Skin epidermis (tissue), 12 donors: ENCODE measurements around the gene MYO3A.

ENCODE experiments used
- H3K27ac ChIP-seq, 21 experiments: fragments of 200-600 bp; sonication (generic) in 11 of 21; one replicate each; pipeline ENCODE4 v1.5.0; 2020; ENCODE audit warnings: mild to moderate bottlenecking in 3 of 21, inconsistent platforms in 2 of 21, moderate library complexity in 2 of 21
- H3K4me3 ChIP-seq, 7 experiments: fragments of 200-600 bp; sonication (generic) in 2 of 7; one replicate each; pipeline ENCODE4 v1.5.0; 2020; ENCODE audit warnings: inconsistent platforms in 2 of 7, mild to moderate bottlenecking in 2 of 7, moderate library complexity in 1 of 7

The MYO3A gene

DNA sequence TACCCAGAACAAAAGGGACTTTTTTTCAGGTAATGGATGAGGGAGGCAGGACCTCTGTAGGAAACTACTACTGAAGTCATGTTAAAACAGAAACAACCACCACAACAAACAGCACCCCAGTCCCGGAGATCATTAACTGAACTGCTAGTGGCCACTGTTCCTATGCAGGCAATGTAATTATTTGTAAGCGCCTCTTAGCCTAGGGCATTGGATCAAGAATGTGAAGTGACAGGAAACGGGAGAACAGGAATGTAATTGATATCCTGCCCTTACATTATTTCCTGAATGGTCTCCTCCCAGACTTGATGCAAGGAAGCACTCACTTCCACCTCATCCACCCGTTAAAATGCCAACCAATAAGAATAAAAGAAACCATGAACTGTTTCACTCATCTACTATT, 265.8 kb downstream of the MYO3A start:
- H3K27ac ChIP-seq, result no peak overlapping the region
- no peak overlapping the region for H3K4me3 ChIP-seq

DNA sequence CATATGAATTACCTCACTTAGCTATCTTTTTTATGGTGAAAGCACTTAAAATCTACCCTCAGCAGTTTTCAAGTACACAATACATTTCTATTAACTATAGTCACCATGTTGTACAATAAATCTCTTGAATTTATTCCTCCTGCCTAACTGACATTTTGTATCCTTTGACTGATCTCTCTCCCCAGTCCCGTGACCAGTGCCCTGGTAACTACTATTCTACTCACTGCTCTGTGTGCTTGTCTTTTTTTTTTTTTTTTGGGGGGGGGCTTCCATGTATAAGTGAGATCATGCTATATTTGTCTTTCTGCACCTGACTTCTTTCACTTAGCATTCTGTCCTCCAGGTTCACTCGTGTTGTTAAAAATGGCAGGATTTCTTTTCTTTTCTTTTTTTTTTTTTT, 271.2 kb downstream of the MYO3A start:
- H3K27ac ChIP-seq, result no peak overlapping the region
- no peak overlapping the region for H3K4me3 ChIP-seq

- Histone ChIP-seq H3K27ac (no peak overlapping the region), H3K4me3 (no peak overlapping the region)
These were observed 277.9 kb downstream of the MYO3A start for GRCh38 chr10:26211781-26212444.

GRCh38 chr10:26212511-26212910, 278.5 kb downstream of the MYO3A start:
- H3K27ac ChIP-seq, result no peak overlapping the region
- H3K4me3 ChIP-seq, result no peak overlapping the region

GRCh38 chr10:26213157-26213800, 279.2 kb downstream of the MYO3A start:
- no peak overlapping the region for H3K27ac ChIP-seq
- no peak overlapping the region for H3K4me3 ChIP-seq

GRCh38 chr10:26214004-26214403, 280.0 kb downstream of the MYO3A start:
- no peak overlapping the region for H3K4me3 ChIP-seq
- H3K27ac ChIP-seq, result no peak overlapping the region

DNA sequence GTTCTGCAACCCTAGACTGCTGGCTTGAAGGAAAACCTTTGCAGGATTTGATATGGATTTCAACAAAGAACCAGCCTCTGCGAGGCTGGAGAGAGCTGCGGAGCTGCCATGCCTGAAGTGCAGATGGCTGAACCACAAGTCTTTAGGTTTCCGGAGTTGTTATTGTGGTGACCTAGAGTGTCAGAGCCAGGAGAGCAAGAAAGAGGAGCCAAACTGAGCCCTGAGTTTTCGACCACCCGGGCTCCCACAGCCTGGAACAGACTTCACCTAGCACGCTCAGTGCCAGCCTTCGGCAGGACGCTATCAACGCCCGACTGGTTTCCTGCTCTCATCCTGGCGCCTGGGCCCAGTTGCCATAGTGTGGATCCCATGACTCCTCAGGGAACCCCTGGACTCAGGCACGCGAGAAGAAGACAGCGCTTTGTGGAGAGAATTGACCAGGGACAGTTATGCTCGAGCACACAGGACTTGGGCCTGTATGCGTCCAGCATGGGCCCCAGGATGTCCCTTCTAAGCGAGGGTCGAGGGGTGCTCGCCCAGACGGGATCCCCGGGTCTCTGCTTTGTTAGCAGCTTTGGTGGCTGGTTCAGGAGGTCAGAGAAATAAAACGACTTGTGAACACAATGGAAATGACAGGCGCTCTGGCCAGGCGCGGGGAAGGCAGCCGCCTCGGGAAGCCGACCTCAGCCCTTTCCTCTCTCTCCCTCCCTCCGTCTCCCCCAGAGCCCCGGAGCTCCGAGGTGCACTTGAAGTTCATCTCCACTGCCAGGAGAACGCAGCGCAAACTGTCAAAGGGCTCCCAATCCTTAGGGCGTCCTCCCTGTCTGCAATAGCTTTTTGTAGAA, 280.7 kb downstream of the MYO3A start:
- Histone ChIP-seq H3K4me3 (no peak overlapping the region), H3K27ac (no peak overlapping the region)

DNA sequence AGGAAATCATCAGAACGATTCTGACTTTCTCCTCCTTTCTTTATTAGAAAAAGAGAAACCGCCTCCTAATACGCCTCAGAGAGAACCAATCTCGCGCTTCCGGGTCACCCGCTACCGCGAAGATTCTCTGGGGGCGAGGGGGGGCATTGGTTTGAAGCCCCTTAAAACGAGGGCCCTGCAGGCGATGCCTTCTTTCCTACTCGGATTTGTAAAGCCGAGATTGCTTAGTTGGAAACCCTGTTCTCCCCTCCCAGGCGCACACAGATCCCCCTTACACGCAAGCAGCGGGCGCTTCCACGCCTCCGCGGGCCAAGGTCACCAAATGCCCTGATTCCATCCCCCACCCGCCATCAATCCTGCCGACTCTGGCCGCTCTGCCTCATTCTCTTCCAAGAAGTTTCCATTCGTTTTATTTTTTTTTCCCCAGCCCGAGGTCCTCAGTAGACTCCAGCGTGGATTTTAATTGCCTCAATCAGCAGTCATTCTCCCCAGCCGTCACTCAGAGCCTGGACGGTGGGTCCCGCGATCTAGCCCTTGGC, 281.4 kb downstream of the MYO3A start:
- H3K4me3 ChIP-seq, result peak overlapping the region in 1 of 7 experiments; percentile 7
- H3K27ac ChIP-seq, result no peak overlapping the region

DNA sequence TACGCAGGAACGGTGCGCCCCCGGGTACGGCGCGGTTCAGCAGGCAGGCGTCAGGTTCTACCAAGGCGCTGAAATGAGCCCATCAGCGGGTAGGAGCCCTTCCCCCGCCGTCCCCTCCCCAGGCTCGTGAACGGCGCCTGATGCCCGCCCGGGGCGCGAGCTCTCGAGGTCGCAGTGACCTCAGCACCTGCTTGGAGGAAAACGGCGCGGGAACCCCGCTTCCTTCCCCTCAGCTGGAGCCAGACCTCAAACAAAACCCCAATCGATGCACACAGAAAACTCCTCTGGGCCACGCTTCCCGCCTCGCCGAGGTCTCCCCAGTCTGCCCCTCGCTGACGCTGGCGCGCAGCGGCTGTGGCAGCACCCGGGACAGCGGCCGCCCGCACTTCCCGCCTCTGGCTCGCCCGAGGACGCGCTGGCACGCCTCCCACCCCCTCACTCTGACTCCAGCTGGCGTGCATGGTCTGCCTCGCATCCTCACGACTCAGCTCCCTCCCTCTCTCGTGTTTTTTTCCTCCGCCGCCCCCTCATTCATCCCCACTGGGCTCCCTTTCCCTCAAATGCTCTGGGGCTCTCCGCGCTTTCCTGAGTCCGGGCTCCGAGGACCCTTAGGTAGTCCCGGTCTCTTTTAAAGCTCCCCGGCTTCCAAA, 282.0 kb downstream of the MYO3A start:
- no peak overlapping the region for H3K27ac ChIP-seq
- H3K4me3 ChIP-seq, result peak overlapping the region in 1 of 7 experiments; percentile 7

- H3K4me3 ChIP-seq, result peak within 1 kb of the TSS in 1 of 7 experiments; percentile 7
- H3K27ac ChIP-seq, result no peak within 1 kb of the TSS
These were observed 282.8 kb downstream of the MYO3A start, which contains the start of gene GAD2 for GRCh38 chr10:26216585-26217395. Gene GAD2, plus strand, starts transcription at chr10:26216774. Its CDS starts 36 bp downstream, at chr10:26216810.

DNA sequence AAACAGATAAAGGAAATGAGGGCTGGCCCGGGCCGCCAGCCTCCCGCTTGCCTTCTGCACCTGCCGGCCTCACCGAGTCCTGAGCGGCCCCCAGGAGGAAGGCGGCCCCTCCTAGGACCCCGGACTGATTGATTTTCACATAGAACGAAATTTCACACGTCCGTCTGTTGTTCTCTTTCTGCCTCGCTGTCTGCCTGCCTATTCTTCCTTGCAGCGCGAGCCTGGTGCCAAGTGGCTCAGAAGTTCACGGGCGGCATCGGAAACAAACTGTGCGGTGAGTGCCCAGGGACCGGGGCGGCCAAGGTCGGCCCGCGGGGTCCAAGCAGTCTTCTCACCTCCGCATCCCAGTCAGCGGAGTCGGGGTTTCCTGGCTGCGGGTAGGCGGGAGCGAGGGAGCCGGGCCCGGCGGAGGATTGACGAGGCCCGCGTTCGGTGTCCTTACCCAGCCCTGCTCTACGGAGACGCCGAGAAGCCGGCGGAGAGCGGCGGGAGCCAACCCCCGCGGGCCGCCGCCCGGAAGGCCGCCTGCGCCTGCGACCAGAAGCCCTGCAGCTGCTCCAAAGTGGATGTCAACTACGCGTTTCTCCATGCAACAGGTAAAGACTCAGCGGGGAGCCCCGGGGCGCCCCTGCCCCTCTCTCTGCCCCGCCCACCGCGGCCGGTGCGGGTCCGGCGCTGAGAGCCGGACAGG, 283.5 kb downstream of the MYO3A start:
- Histone ChIP-seq H3K27ac (no peak overlapping the region), H3K4me3 (no peak overlapping the region)

- H3K4me3 ChIP-seq, result no peak overlapping the region
- no peak overlapping the region for H3K27ac ChIP-seq
These were observed 285.6 kb downstream of the MYO3A start for GRCh38 chr10:26219676-26220075.

- Histone ChIP-seq H3K4me3 (no peak overlapping the region), H3K27ac (no peak overlapping the region)
These were observed 286.9 kb downstream of the MYO3A start for GRCh38 chr10:26220901-26221300.

- no peak overlapping the region for H3K27ac ChIP-seq
- no peak overlapping the region for H3K4me3 ChIP-seq
These were observed 287.5 kb downstream of the MYO3A start for GRCh38 chr10:26221541-26221940.

DNA sequence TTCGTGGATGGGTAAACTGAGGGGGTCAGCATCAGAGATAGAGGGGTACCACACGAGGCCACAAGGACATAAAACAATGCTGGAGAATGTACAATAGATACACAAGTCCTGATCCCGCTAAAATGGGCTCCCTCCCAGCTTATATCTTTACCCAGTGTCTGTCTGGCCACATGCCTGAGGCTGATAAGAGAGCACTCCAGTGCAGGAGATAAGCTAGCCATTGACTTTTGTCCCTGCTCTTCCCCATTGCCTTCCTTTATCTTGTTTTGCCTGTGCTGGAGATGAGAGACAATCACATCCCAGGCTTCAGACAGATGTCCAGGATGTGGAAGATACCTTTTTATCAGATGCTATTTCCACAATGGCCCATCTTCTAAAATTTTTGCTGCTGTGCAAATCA, 288.5 kb downstream of the MYO3A start:
- no peak overlapping the region for H3K4me3 ChIP-seq

GRCh38 chr10:26225322-26225721, 291.3 kb downstream of the MYO3A start:
- H3K4me3 ChIP-seq, result no peak overlapping the region
- H3K27ac ChIP-seq, result no peak overlapping the region

More for the DNA sequence above, 288.5 kb downstream of the MYO3A start:
- H3K27ac ChIP-seq, result no peak overlapping the region

- Histone ChIP-seq H3K4me3 (no peak overlapping the region), H3K27ac (no peak overlapping the region)
These were observed 293.8 kb downstream of the MYO3A start for GRCh38 chr10:26227786-26228185.

DNA sequence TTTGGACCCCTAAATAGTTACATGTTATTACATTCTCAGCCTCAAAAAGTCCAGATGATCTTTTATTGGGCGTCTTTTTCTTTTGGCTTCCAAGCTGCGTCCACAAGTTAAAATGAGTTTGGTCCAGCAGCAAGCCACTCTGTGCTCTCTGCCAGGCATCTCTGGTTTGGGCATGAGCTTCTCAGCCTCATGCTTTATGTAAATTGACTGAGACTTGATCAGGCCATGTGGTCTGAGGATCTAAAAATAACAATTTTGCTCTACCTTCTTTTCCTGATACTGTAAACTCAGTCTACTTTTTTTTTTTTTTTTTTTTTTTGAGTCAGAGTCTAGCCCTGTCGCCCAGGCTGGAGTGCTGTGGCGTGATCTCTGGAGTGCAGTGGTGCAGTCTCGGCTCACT, 298.1 kb downstream of the MYO3A start:
- Histone ChIP-seq H3K27ac (no peak overlapping the region), H3K4me3 (no peak overlapping the region)

DNA sequence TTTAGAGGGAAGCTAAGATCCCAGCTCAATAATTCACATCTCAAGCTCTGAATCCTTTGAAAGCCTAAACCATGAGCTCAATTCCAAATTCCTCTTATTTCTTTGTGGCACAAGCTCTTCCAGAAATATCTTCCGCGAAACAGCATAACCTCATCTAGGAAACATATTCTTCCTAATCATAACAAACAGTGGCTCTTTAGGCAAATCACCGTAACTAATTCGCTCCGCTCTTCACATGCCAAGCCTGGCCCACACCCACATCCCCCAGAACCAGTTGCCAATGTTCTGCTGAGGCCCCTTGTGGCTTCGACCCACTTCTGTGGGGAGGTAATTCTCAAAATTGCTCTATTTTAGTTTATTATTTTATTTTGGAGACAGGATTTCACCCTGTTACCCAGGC, 301.7 kb downstream of the MYO3A start:
- H3K27ac ChIP-seq, result no peak overlapping the region
- H3K4me3 ChIP-seq, result no peak overlapping the region
